ENCODE results near the gene TNXB.

The TNXB gene

GRCh38 chr6:32140420-32141046 lies 31.4 kb upstream of the TNXB start:
- no peak overlapping the region for H2AFZ ChIP-seq (ENCODE audit: low read length)

DNA sequence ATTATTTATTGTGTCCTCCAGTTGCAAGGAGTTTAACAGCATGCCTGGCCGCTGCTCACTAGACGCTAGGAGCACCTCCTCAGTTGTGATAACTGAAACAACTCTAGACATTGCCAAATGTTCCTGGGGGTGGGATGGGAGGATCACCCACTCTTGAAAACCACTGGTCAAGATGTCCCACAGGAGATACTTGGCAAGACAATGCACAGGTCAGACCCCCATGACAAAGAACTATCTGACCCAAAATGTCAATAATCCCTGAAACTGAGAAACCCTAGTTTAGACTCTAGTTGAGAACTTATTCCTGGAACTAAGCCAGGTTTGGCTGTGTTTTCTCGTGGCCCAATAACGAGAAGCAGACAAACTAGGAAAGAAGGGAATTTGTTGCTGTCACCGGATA lies 30.5 kb upstream of the TNXB start:
- Histone ChIP-seq H3K4me2 (ENCODE audit: low read depth, low read length, poor library complexity, severe bottlenecking) (no peak overlapping the region), H2AFZ (ENCODE audit: low read length) (no peak overlapping the region), H3K27me3 (ENCODE audit: insufficient read depth, low read length, poor library complexity, severe bottlenecking) (no peaks in the 10 kb centered on the region), H3K9ac (ENCODE audit: low read depth, low read length, poor library complexity, severe bottlenecking) (no peak overlapping the region), H3K4me1 (ENCODE audit: insufficient read depth, low read length, poor library complexity, severe bottlenecking) (no peaks in the 10 kb centered on the region), H3K9me3 (ENCODE audit: insufficient read depth, low read depth, low read length) (no peaks in the 10 kb centered on the region), H3K79me2 (ENCODE audit: insufficient read depth, low read length) (no peaks in the 10 kb centered on the region), H3K9me2 (replicated peaks; ENCODE audit: low read depth, low read length) (no peaks in the 10 kb centered on the region), H3K36me3 (ENCODE audit: insufficient read depth, low read length) (no peaks in the 10 kb centered on the region), H3K4me3 (ENCODE audit: low read length, poor library complexity, severe bottlenecking) (no peak overlapping the region), H4K20me1 (ENCODE audit: insufficient read depth, low read length, poor library complexity, severe bottlenecking) (no peaks in the 10 kb centered on the region), H3F3A (ENCODE audit: low read depth) (no peaks in the 10 kb centered on the region)
- TF ChIP-seq, protein P1, sequence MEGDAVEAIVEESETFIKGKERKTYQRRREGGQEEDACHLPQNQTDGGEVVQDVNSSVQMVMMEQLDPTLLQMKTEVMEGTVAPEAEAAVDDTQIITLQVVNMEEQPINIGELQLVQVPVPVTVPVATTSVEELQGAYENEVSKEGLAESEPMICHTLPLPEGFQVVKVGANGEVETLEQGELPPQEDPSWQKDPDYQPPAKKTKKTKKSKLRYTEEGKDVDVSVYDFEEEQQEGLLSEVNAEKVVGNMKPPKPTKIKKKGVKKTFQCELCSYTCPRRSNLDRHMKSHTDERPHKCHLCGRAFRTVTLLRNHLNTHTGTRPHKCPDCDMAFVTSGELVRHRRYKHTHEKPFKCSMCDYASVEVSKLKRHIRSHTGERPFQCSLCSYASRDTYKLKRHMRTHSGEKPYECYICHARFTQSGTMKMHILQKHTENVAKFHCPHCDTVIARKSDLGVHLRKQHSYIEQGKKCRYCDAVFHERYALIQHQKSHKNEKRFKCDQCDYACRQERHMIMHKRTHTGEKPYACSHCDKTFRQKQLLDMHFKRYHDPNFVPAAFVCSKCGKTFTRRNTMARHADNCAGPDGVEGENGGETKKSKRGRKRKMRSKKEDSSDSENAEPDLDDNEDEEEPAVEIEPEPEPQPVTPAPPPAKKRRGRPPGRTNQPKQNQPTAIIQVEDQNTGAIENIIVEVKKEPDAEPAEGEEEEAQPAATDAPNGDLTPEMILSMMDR (conservative IDR thresholded peaks at IDR 0.05; ENCODE audit: low read length) = no peak
- no peak for TF ChIP-seq EZH2phosphoT487 (IDR thresholded peaks at IDR 0.05; ENCODE audit: borderline replicate concordance)

More at GRCh38 chr6:32140420-32141046, 31.4 kb upstream of the TNXB start:
- H3K4me2 ChIP-seq (ENCODE audit: low read depth, low read length, poor library complexity, severe bottlenecking) = no peak overlapping the region
- H3K4me1 ChIP-seq (ENCODE audit: insufficient read depth, low read length, poor library complexity, severe bottlenecking) = no peaks in the 10 kb centered on the region
- no peak overlapping the region for H3K9ac ChIP-seq (ENCODE audit: low read depth, low read length, poor library complexity, severe bottlenecking)
- no peak for TF ChIP-seq EZH2phosphoT487 (IDR thresholded peaks at IDR 0.05; ENCODE audit: borderline replicate concordance)
- TF ChIP-seq, protein P1 (conservative IDR thresholded peaks at IDR 0.05; ENCODE audit: low read length) = no peak
- no peak overlapping the region for H3K4me3 ChIP-seq (ENCODE audit: low read length, poor library complexity, severe bottlenecking)
- H3K9me3 ChIP-seq (ENCODE audit: insufficient read depth, low read depth, low read length) = no peaks in the 10 kb centered on the region
- H3K9me2 ChIP-seq (replicated peaks; ENCODE audit: low read depth, low read length) = no peaks in the 10 kb centered on the region
- no peaks in the 10 kb centered on the region for H3K27me3 ChIP-seq (ENCODE audit: insufficient read depth, low read length, poor library complexity, severe bottlenecking)
- no peaks in the 10 kb centered on the region for H3K36me3 ChIP-seq (ENCODE audit: insufficient read depth, low read length)
- no peaks in the 10 kb centered on the region for H4K20me1 ChIP-seq (ENCODE audit: insufficient read depth, low read length, poor library complexity, severe bottlenecking)
- H3K79me2 ChIP-seq (ENCODE audit: insufficient read depth, low read length) = no peaks in the 10 kb centered on the region
- H3F3A ChIP-seq (ENCODE audit: low read depth) = no peaks in the 10 kb centered on the region

DNA sequence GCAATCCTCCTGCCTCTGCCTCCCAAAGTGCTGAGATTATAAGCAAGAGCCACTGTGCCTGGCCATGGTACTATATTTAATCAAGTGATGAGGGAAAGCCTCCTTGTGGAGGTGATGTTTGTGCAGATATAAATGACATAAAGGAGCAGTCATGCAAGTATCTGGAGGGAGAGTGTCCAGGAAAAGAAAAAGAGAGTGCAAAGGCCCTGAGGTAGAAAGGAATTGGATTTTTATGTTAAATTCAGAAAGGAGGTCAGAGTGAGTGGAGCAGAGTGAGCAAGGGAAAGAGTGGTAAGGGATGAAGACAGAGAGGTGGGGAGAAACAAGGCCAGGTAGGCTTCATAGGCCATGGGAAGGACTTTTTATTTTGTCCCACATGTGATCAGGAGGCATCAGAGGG lies 28.3 kb upstream of the TNXB start:
- no peaks in the 10 kb centered on the region for H3K4me1 ChIP-seq (ENCODE audit: insufficient read depth, low read length, poor library complexity, severe bottlenecking)
- H3K9me3 ChIP-seq (ENCODE audit: insufficient read depth, low read depth, low read length) = no peaks in the 10 kb centered on the region
- H3K36me3 ChIP-seq (ENCODE audit: insufficient read depth, low read length) = no peaks in the 10 kb centered on the region
- no peak overlapping the region for H2AFZ ChIP-seq (ENCODE audit: low read length)
- no peaks in the 10 kb centered on the region for H3F3A ChIP-seq (ENCODE audit: low read depth)
- no peak for TF ChIP-seq EZH2phosphoT487 (IDR thresholded peaks at IDR 0.05; ENCODE audit: borderline replicate concordance)
- TF ChIP-seq, protein P1 (conservative IDR thresholded peaks at IDR 0.05; ENCODE audit: low read length) = no peak
- H3K4me2 ChIP-seq (ENCODE audit: low read depth, low read length, poor library complexity, severe bottlenecking) = no peak overlapping the region
- no peaks in the 10 kb centered on the region for H4K20me1 ChIP-seq (ENCODE audit: insufficient read depth, low read length, poor library complexity, severe bottlenecking)
- no peak overlapping the region for H3K9ac ChIP-seq (ENCODE audit: low read depth, low read length, poor library complexity, severe bottlenecking)
- no peaks in the 10 kb centered on the region for H3K9me2 ChIP-seq (replicated peaks; ENCODE audit: low read depth, low read length)
- H3K27me3 ChIP-seq (ENCODE audit: insufficient read depth, low read length, poor library complexity, severe bottlenecking) = no peaks in the 10 kb centered on the region
- H3K79me2 ChIP-seq (ENCODE audit: insufficient read depth, low read length) = no peaks in the 10 kb centered on the region
- H3K4me3 ChIP-seq (ENCODE audit: low read length, poor library complexity, severe bottlenecking) = no peak overlapping the region
